Neural progenitor cell (in vitro differentiated cells): Measurements from ENCODE around the gene PUS3. TPM values are rescaled to one million over a fixed set of nuclear protein-coding genes. Genes with fewer than 3 reads are reported as not detected.

Source experiments
- DNase-seq: peaks from one replicate; pipeline ENCODE4 v3.0.0-alpha.2; 2016; ENCODE audit warnings: low spot score
- H2AFZ ChIP-seq: fragments of 200-600 bp; sonication (generic); replicated peaks from 2 replicates; pipeline ENCODE4 v1.6.1; 2016; ENCODE audit warnings: antibody characterized with exemption
- H3F3A ChIP-seq: fragments of 200-600 bp; sonication (generic); 2 replicates; pipeline ENCODE4 v1.6.1; 2016; ENCODE audit warnings: antibody characterized with exemption, low read depth
- H3K27ac ChIP-seq: fragments of 200-600 bp; sonication (generic); 2 replicates; pipeline ENCODE4 v1.5.1; 2016; ENCODE audit warnings: mild to moderate bottlenecking
- H3K27me3 ChIP-seq: fragments of 200-600 bp; sonication (generic); 2 replicates; pipeline ENCODE4 v1.6.1; 2016; ENCODE audit warnings: mild to moderate bottlenecking, moderate library complexity
- H3K36me3 ChIP-seq: fragments of 200-600 bp; sonication (generic); 2 replicates; pipeline ENCODE4 v1.5.1; 2016
- H3K4me1 ChIP-seq: fragments of 200-600 bp; sonication (generic); 2 replicates; pipeline ENCODE4 v1.6.1; 2016; ENCODE audit warnings: mixed run types
- H3K4me2 ChIP-seq: fragments of 200-600 bp; sonication (generic); 2 replicates; pipeline ENCODE4 v1.6.1; 2016
- H3K4me3 ChIP-seq: fragments of 200-600 bp; sonication (generic); 2 replicates; pipeline ENCODE4 v1.5.1; 2016
- H3K79me2 ChIP-seq: fragments of 200-600 bp; sonication (generic); 2 replicates; pipeline ENCODE4 v1.6.1; 2016; ENCODE audit warnings: low read depth
- H3K9ac ChIP-seq: fragments of 200-600 bp; sonication (generic); 2 replicates; pipeline ENCODE4 v1.6.1; 2016
- H3K9me3 ChIP-seq: fragments of 200-600 bp; sonication (generic); 2 replicates; pipeline ENCODE4 v1.5.1; 2016; ENCODE audit warnings: low read depth
- H4K20me1 ChIP-seq: fragments of 200-600 bp; sonication (generic); 2 replicates; pipeline ENCODE4 v1.6.1; 2016; ENCODE audit warnings: low read depth
- H3K27ac Mint-ChIP-seq: 3 replicates; pipeline ENCODE4 v1.8.0; 2021; ENCODE audit warnings: mixed read lengths
- H3K27me3 Mint-ChIP-seq: 2 replicates; pipeline ENCODE4 v1.8.0; 2022; ENCODE audit warnings: low read depth, mild to moderate bottlenecking, inconsistent platforms, moderate library complexity, mixed read lengths; ENCODE audit not compliant: insufficient read depth
- H3K36me3 Mint-ChIP-seq: 3 replicates; pipeline ENCODE4 v1.8.0; 2021; ENCODE audit warnings: mixed read lengths
- H3K4me1 Mint-ChIP-seq: 3 replicates; pipeline ENCODE4 v1.8.0; 2021; ENCODE audit warnings: mixed read lengths
- H3K4me3 Mint-ChIP-seq: 3 replicates; pipeline ENCODE4 v1.8.0; 2021; ENCODE audit warnings: mild to moderate bottlenecking, moderate library complexity, mixed read lengths
- H3K9me3 Mint-ChIP-seq: 3 replicates; pipeline ENCODE4 v1.8.0; 2020; ENCODE audit warnings: mixed read lengths
- EZH2 ChIP-seq: fragments of 200-600 bp; sonication (generic); IDR thresholded peaks from 2 replicates; pipeline ENCODE4 v1.6.1; 2017; ENCODE audit warnings: antibody characterized with exemption, mild to moderate bottlenecking, moderate library complexity
- EZH2phosphoT487 ChIP-seq: fragments of 200-600 bp; sonication (generic); IDR thresholded peaks from 2 replicates; pipeline ENCODE4 v1.6.1; 2017; ENCODE audit warnings: antibody characterized with exemption
- total RNA-seq: library from RNA; depleted of rRNA; stranded (reverse); fragments of >200 nt; gene quantifications from 2 replicates; pipeline ENCODE4 v1.2.3, GENCODE V29; 2015; ENCODE audit warnings: low replicate concordance
- TF ChIP-seq, protein P1 (sequence below): fragments of 200-600 bp; sonication (generic); IDR thresholded peaks from 2 replicates; pipeline ENCODE4 v1.5.1; 2017; ENCODE audit warnings: antibody characterized with exemption, mild to moderate bottlenecking

PUS3 gene
- total RNA-seq, 1 donor from 2014 or later = 22.1 TPM

- no peaks in the 10 kb centered on the region for H3K9me3 ChIP-seq
- TF ChIP-seq, protein P1, sequence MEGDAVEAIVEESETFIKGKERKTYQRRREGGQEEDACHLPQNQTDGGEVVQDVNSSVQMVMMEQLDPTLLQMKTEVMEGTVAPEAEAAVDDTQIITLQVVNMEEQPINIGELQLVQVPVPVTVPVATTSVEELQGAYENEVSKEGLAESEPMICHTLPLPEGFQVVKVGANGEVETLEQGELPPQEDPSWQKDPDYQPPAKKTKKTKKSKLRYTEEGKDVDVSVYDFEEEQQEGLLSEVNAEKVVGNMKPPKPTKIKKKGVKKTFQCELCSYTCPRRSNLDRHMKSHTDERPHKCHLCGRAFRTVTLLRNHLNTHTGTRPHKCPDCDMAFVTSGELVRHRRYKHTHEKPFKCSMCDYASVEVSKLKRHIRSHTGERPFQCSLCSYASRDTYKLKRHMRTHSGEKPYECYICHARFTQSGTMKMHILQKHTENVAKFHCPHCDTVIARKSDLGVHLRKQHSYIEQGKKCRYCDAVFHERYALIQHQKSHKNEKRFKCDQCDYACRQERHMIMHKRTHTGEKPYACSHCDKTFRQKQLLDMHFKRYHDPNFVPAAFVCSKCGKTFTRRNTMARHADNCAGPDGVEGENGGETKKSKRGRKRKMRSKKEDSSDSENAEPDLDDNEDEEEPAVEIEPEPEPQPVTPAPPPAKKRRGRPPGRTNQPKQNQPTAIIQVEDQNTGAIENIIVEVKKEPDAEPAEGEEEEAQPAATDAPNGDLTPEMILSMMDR = no peak
- TF ChIP-seq EZH2phosphoT487 (no peak), EZH2 (no peak)
- no peak for DNase-seq
- peaks cover 41% of the 10 kb centered on the region for H3K79me2 ChIP-seq
- H3F3A ChIP-seq = peaks cover 29% of the 10 kb centered on the region
- no peaks in the 10 kb centered on the region for H3K36me3 ChIP-seq
- Mint-ChIP-seq H3K36me3 (peaks cover 9% of the 10 kb centered on the region), H3K4me3 (peak overlapping the region; percentile 84), H3K27me3 (peaks cover 12% of the 10 kb centered on the region), H3K27ac (no peak overlapping the region), H3K9me3 (no peaks in the 10 kb centered on the region), H3K4me1 (peaks cover 17% of the 10 kb centered on the region)
- peaks cover 25% of the 10 kb centered on the region for H4K20me1 ChIP-seq
- H3K4me3 ChIP-seq = peak overlapping the region; percentile 77
- H3K27me3 ChIP-seq = peaks cover 32% of the 10 kb centered on the region
- peak overlapping the region; percentile 75 for H3K4me2 ChIP-seq
- H3K27ac ChIP-seq = no peak overlapping the region
- peaks cover 5% of the 10 kb centered on the region for H3K4me1 ChIP-seq
- no peak overlapping the region for H3K9ac ChIP-seq
- H2AFZ ChIP-seq = no peak overlapping the region
Measured at GRCh38 chr11:125901872-125902271, 1.1 kb downstream of the PUS3 start.

DNA sequence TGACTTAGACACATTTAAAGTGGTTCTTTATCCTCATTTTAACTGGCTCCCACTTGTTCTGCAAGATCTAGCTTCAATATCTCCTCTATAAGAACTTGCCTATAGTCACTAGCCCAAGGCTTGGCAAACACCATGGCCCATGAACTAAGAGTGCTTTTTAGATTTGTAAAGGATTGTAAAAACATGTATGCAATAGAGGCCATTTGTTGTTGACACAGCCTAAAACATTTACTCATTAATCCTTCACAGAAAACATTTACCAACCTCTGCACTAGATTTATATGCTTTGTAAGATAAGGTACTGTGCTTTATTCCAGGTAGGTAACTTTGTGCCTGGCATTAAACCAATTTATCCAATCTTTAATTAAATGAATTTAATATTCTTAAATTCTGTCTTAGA lies 10.0 kb downstream of the PUS3 start:
- peaks cover 19% of the 10 kb centered on the region for H4K20me1 ChIP-seq
- H3K79me2 ChIP-seq = peaks cover 58% of the 10 kb centered on the region
- Mint-ChIP-seq H3K36me3 (peaks cover 2% of the 10 kb centered on the region), H3K27ac (no peak overlapping the region), H3K9me3 (no peaks in the 10 kb centered on the region), H3K4me1 (peaks cover 3% of the 10 kb centered on the region), H3K27me3 (peaks cover 6% of the 10 kb centered on the region), H3K4me3 (no peak overlapping the region)
- H3K27me3 ChIP-seq = no peaks in the 10 kb centered on the region
- TF ChIP-seq EZH2 (no peak), EZH2phosphoT487 (no peak)
- TF ChIP-seq, protein P1 = no peak
- no peaks in the 10 kb centered on the region for H3K36me3 ChIP-seq
- H3K9ac ChIP-seq = no peak overlapping the region
- H3K9me3 ChIP-seq = no peaks in the 10 kb centered on the region
- H3K4me2 ChIP-seq = no peak overlapping the region
- H3K4me3 ChIP-seq = no peak overlapping the region
- peaks cover 13% of the 10 kb centered on the region for H3F3A ChIP-seq
- no peak overlapping the region for H3K27ac ChIP-seq
- no peaks in the 10 kb centered on the region for H3K4me1 ChIP-seq
- DNase-seq = no peak
- H2AFZ ChIP-seq = no peak overlapping the region

DNA sequence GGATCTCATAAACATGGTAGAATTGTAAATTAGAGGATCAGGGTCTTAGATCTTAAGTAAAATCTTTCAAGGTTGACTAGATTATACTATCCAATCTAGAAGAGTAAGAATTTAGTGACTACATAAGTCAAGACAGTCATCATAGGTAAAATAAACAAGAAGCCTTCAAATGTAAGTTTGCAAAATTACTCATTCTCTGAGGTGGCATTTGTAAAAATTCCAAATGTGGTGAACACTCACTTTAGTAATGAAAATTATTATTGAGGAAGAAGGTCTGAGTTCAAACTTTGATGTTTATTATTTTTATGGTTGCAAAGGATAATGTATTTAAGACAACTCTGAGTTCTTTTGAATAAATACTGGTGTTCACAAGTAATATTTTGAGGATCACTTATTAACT lies 10.9 kb downstream of the PUS3 start:
- DNase-seq = no peak
- H3K4me3 Mint-ChIP-seq = no peak overlapping the region
- peaks cover 14% of the 10 kb centered on the region for H4K20me1 ChIP-seq

More for the DNA sequence above, 10.9 kb downstream of the PUS3 start:
- Histone ChIP-seq H3K9ac (no peak overlapping the region), H3K36me3 (no peaks in the 10 kb centered on the region), H3K27ac (no peak overlapping the region), H3F3A (peaks cover 22% of the 10 kb centered on the region), H3K79me2 (peaks cover 49% of the 10 kb centered on the region), H3K4me1 (no peaks in the 10 kb centered on the region), H3K27me3 (no peaks in the 10 kb centered on the region), H3K4me3 (no peak overlapping the region), H2AFZ (no peak overlapping the region), H3K9me3 (no peaks in the 10 kb centered on the region), H3K4me2 (no peak overlapping the region)
- Mint-ChIP-seq H3K9me3 (peaks cover 3% of the 10 kb centered on the region), H3K4me1 (peaks cover 5% of the 10 kb centered on the region), H3K27me3 (peaks cover 10% of the 10 kb centered on the region), H3K36me3 (peaks cover 2% of the 10 kb centered on the region), H3K27ac (no peak overlapping the region)
- TF ChIP-seq EZH2 (no peak), EZH2phosphoT487 (no peak)
- TF ChIP-seq, protein P1 = no peak
